ENCODE data around the gene CFAP53. TPM values are rescaled to one million over a fixed set of nuclear protein-coding genes. Genes with fewer than 3 reads are reported as not detected.

CFAP53 gene
- total and polyA plus RNA-seq, 2 of the 4 experiments (the other 2 are of a cell fraction) = under 0.01 to 0.12 TPM

DNA sequence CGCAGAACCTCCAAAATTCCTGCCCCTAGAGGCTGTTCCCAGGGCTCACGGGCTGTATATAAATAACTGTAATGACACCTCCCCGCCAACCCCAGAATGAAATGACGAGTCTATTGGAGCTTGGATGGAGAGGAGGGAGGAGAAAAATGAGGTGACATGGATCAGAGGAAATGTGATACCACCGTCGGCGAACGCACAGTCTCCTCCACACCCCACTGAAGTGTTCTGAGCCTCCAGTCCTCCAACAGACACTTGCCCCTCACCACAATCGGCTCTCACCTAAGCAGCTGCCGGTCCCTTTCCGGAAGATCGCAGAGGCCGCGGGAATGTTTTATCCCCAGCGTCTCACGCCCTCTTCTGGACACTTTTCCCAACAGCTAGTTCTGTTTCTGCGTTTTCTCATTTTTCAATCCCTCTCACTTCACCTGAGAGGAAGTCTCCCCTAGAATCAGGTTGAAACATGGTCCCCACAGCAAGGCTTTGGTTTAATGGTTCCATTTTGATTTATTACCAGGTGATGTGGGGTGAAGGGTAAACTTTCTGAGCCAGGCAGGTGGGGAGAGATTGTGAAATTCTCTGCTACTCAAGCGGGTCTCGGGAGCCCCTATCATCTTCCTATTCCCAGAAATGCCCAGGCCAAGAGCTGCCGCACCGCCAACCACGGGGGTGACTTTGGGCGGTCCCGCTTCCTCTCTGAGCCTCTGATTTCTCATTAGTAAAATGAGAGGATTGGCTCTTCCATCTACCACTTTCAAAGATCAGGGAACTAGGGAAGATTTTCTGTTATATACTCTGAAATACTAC, 62.3 kb downstream of the CFAP53 start:
- peaks cover 9% of the 10 kb centered on the region for H3K27me3 ChIP-seq (ENCODE audit: control insufficient read depth, insufficient read depth, low read length)
- no peak overlapping the region for H3K18ac ChIP-seq (ENCODE audit: low read depth, low read length)
- H2BK20ac ChIP-seq (ENCODE audit: low read depth, low read length) = no peak overlapping the region
- H3K79me1 ChIP-seq (ENCODE audit: low read depth in 1 of 2, low read length in 2 of 2) = no peaks in the 10 kb centered on the region
- peak; percentile 53 for TF ChIP-seq RAD21 (IDR thresholded peaks at IDR 0.05; ENCODE audit: low read length)
- peak; percentile 27 for TF ChIP-seq SMC3 (IDR thresholded peaks at IDR 0.05; ENCODE audit: low read depth, low read length)
- TF ChIP-seq POLR2A (IDR thresholded peaks at IDR 0.05; ENCODE audit: low read depth, low read length) = no peak
- TF ChIP-seq, protein P1, sequence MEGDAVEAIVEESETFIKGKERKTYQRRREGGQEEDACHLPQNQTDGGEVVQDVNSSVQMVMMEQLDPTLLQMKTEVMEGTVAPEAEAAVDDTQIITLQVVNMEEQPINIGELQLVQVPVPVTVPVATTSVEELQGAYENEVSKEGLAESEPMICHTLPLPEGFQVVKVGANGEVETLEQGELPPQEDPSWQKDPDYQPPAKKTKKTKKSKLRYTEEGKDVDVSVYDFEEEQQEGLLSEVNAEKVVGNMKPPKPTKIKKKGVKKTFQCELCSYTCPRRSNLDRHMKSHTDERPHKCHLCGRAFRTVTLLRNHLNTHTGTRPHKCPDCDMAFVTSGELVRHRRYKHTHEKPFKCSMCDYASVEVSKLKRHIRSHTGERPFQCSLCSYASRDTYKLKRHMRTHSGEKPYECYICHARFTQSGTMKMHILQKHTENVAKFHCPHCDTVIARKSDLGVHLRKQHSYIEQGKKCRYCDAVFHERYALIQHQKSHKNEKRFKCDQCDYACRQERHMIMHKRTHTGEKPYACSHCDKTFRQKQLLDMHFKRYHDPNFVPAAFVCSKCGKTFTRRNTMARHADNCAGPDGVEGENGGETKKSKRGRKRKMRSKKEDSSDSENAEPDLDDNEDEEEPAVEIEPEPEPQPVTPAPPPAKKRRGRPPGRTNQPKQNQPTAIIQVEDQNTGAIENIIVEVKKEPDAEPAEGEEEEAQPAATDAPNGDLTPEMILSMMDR (conservative IDR thresholded peaks at IDR 0.05; ENCODE audit: low read depth, low read length) = peak; percentile 52
- H2BK5ac ChIP-seq (ENCODE audit: low read depth, low read length, poor library complexity, severe bottlenecking) = no peak overlapping the region
- H3K56ac ChIP-seq (ENCODE audit: extremely low read depth, insufficient read depth, low read length) = no peak overlapping the region
- in situ Hi-C loops (cut with MboI; ENCODE audit: low sequenced_read_pairs) (no loop called here), dilution Hi-C loops (cut with HindIII; ENCODE audit: low sequenced_read_pairs, unreplicated experiment) (no loop called here), intact Hi-C loops (cut with micrococcal nuclease) (loop anchor here (5.0 to 10.0 kb wide), 4 partner anchors 153 to 697 kb away; no protein-coding TSS in a partner anchor)
- no peaks in the 10 kb centered on the region; the same call in 1 of the 2 replicates for H3K4me1 ChIP-seq (ENCODE audit: control insufficient read depth, insufficient read depth, low read length)
- CTCF ChIA-PET = interaction anchor here (1.0 to 1.1 kb wide), 3 partner anchors 14 to 693 kb away, joined by 3 read pairs; no protein-coding TSS in a partner anchor
- no peak overlapping the region for H4K91ac ChIP-seq (ENCODE audit: insufficient read depth, low read depth, low read length)
- no peak overlapping the region for H3K9ac ChIP-seq (ENCODE audit: low read depth, low read length)
- H4K5ac ChIP-seq (ENCODE audit: low read depth, low read length) = no peak overlapping the region
- peak overlapping the region; percentile 86 for H3K4me2 ChIP-seq (ENCODE audit: low read depth, low read length)
- H2AK5ac ChIP-seq (ENCODE audit: low read depth, low read length) = no peak overlapping the region
- peak overlapping the region; percentile 80 for H2AFZ ChIP-seq (replicated peaks; ENCODE audit: low read length, poor library complexity)
- H3K27ac ChIP-seq (ENCODE audit: insufficient read depth, low read length) = no peak overlapping the region
- H3K4ac ChIP-seq (ENCODE audit: low read depth, low read length) = no peak overlapping the region
- no peak overlapping the region for H2BK120ac ChIP-seq (ENCODE audit: low read depth, low read length)
- no peaks in the 10 kb centered on the region for H4K20me1 ChIP-seq (ENCODE audit: insufficient read depth, low read length)
- no peak overlapping the region for H2BK15ac ChIP-seq (ENCODE audit: low read depth, low read length)
- no peak overlapping the region for H3K14ac ChIP-seq (replicated peaks; ENCODE audit: low read depth, low read length)
- H3K23ac ChIP-seq (ENCODE audit: low read depth, low read length) = no peak overlapping the region
- DNase-seq = peak; percentile 9
- no peak overlapping the region for H2AK9ac ChIP-seq (replicated peaks; ENCODE audit: low read depth, low read length, poor library complexity)
- no peak overlapping the region; the same call in 1 of the 2 replicates for H3K4me3 ChIP-seq (ENCODE audit: insufficient read depth, low read depth, low read length)
- peak; percentile 53; the same call in 1 of the 2 replicates for ATAC-seq (ENCODE audit: low read depth)
- no TSS peak for BruUV-seq (replicated peaks)
- no peaks in the 10 kb centered on the region for H3K9me3 ChIP-seq (ENCODE audit: control insufficient read depth, insufficient read depth, low read length)
- no peaks in the 10 kb centered on the region for H3K36me3 ChIP-seq (ENCODE audit: control insufficient read depth, insufficient read depth, low read length)
- WGBS, 2 experiments (ENCODE audit: extremely low coverage in 2 of 2, insufficient read length in 1 of 2) = no CpG with 5 or more reads among the region's 24 CpGs
- no peak overlapping the region for H4K8ac ChIP-seq (ENCODE audit: low read depth in 2 of 2, low read length in 2 of 2)
- POLR2A ChIA-PET (ENCODE audit: unreplicated experiment) = no interaction called here
- no peaks in the 10 kb centered on the region for H3K9me1 ChIP-seq (ENCODE audit: insufficient read depth, low read length)
